IMR-90 (cell line): ENCODE results near the gene DSG3.

Source experiments
- BHLHE40 ChIP-seq: fragments of 150-350 bp; IDR thresholded peaks from 2 replicates; pipeline ENCODE4 v1.6.1; 2016; ENCODE audit warnings: mild to moderate bottlenecking, low read depth, low read length
- CEBPB ChIP-seq: IDR thresholded peaks from 2 replicates; pipeline ENCODE4 v1.6.1; 2012; ENCODE audit warnings: low read depth, low read length, improper control_type of control experiment
- CTCF ChIP-seq: conservative IDR thresholded peaks from 2 replicates; pipeline ENCODE4 v1.5.1; 2012; ENCODE audit warnings: mild to moderate bottlenecking, low read depth, low read length, improper control_type of control experiment
- MAFK ChIP-seq: IDR thresholded peaks from 2 replicates; pipeline ENCODE4 v1.6.1; 2012; ENCODE audit warnings: low read depth, low read length, improper control_type of control experiment
- POLR2A ChIP-seq: IDR thresholded peaks from 2 replicates; pipeline ENCODE4 v1.6.1; 2012; ENCODE audit warnings: mild to moderate bottlenecking, low read depth, low read length
- RAD21 ChIP-seq: IDR thresholded peaks from 2 replicates; pipeline ENCODE4 v1.6.1; 2012; ENCODE audit warnings: low read length, improper control_type of control experiment
- RCOR1 ChIP-seq: IDR thresholded peaks from 2 replicates; pipeline ENCODE4 v1.6.1; 2012; ENCODE audit warnings: mild to moderate bottlenecking, low read length, improper control_type of control experiment; ENCODE audit not compliant: insufficient replicate concordance
- SMC3 ChIP-seq: fragments of 150-350 bp; IDR thresholded peaks from 2 replicates; pipeline ENCODE4 v1.6.1; 2016; ENCODE audit warnings: low read depth, mild to moderate bottlenecking, antibody characterized with exemption, low read length, moderate library complexity
- USF2 ChIP-seq: fragments of 150-350 bp; IDR thresholded peaks from 2 replicates; pipeline ENCODE4 v1.6.1; 2017; ENCODE audit warnings: mild to moderate bottlenecking, antibody characterized with exemption, low read length, low read depth

- no peak for TF ChIP-seq CTCF
- no peak for TF ChIP-seq SMC3
- TF ChIP-seq USF2 = no peak
- TF ChIP-seq RAD21 = no peak
- TF ChIP-seq RCOR1 = no peak
- no peak for TF ChIP-seq BHLHE40
- TF ChIP-seq POLR2A = no peak
- TF ChIP-seq MAFK = no peak
- TF ChIP-seq CEBPB = no peak
Measured at GRCh38 chr18:31438402-31438801, 9.1 kb upstream of the DSG3 start.
